Body of pancreas (tissue), 4 donors: ENCODE data around the gene PANX3.

Experiments used
- CTCF ChIP-seq, 7 experiments: fragments of 450-650 bp in 4 of 7; fragments of 200-600 bp in 3 of 7; sonication (generic) in 3 of 7; IDR thresholded peaks; one replicate each; pipeline ENCODE4 v1.5.1; 2016 to 2019; ENCODE audit warnings: antibody characterized with exemption in 7 of 7
- POLR2A ChIP-seq, 3 donors: fragments of 450-650 bp; IDR thresholded peaks; one replicate each; pipeline ENCODE4 v1.6.1; 2016; ENCODE audit warnings: antibody characterized with exemption in 3 of 3, mild to moderate bottlenecking in 2 of 3

GRCh38 chr11:124597626-124598025, 13.6 kb upstream of the PANX3 start:
- TF ChIP-seq CTCF (IDR thresholded peaks at IDR 0.05) (no peak), POLR2A (IDR thresholded peaks at IDR 0.05) (no peak)
